SK-N-SH treated with all-trans-retinoic acid at 6 μM for 48 hours (cell line): Measurements from ENCODE around the gene CYP17A1.
"Not testable (repeated sequence)": the region's sequence is repeated elsewhere in the genome, so short reads cannot be mapped to it uniquely, and the experiment has no call there.

ENCODE experiments used
- GLIS3 ChIP-seq: fragments of 250-450 bp; sonication (Bioruptor Pico); IDR thresholded peaks from 2 replicates; pipeline ENCODE4 v1.5.0; 2020; ENCODE audit warnings: mild to moderate bottlenecking, moderate library complexity
- OSR1 ChIP-seq: fragments of 250-450 bp; sonication (Bioruptor Pico); IDR thresholded peaks from 2 replicates; pipeline ENCODE4 v1.8.0; 2022; ENCODE audit warnings: moderate library complexity, mild to moderate bottlenecking, inconsistent platforms
- PPARA ChIP-seq: fragments of 250-450 bp; sonication (Bioruptor Pico); IDR thresholded peaks from 2 replicates; pipeline ENCODE4 v1.5.0; 2020; ENCODE audit warnings: mild to moderate bottlenecking, borderline replicate concordance
- RARB ChIP-seq: fragments of 250-450 bp; sonication (Bioruptor Pico); IDR thresholded peaks from 2 replicates; pipeline ENCODE4 v1.8.0; 2021; ENCODE audit warnings: mild to moderate bottlenecking, moderate library complexity
- SNAI2 ChIP-seq: fragments of 250-450 bp; sonication (Bioruptor Pico); IDR thresholded peaks from 2 replicates; pipeline ENCODE4 v1.5.0; 2020; ENCODE audit warnings: mild to moderate bottlenecking, moderate library complexity
- ZC3H10 ChIP-seq: fragments of 250-450 bp; sonication (Bioruptor Pico); IDR thresholded peaks from 2 replicates; pipeline ENCODE4 v1.5.1; 2021; ENCODE audit warnings: mild to moderate bottlenecking, moderate library complexity
- ZFP3 ChIP-seq: fragments of 250-450 bp; sonication (Bioruptor Pico); IDR thresholded peaks from 2 replicates; pipeline ENCODE4 v1.5.0; 2020; ENCODE audit warnings: mild to moderate bottlenecking, moderate library complexity
- ZFP30 ChIP-seq: fragments of 450-650 bp; formaldehyde crosslinking; IDR thresholded peaks from 2 replicates; pipeline ENCODE4 v1.5.0; 2022; ENCODE audit warnings: mild to moderate bottlenecking, moderate library complexity
- ZNF70 ChIP-seq: fragments of 450-650 bp; formaldehyde crosslinking; IDR thresholded peaks from 2 replicates; pipeline ENCODE4 v1.5.0; 2020; ENCODE audit warnings: mild to moderate bottlenecking, moderate library complexity
- ZNF8 ChIP-seq: fragments of 450-650 bp; formaldehyde crosslinking; IDR thresholded peaks from 2 replicates; pipeline ENCODE4 v1.5.0; 2020; ENCODE audit warnings: mild to moderate bottlenecking, moderate library complexity
- TF ChIP-seq, protein P1 (sequence below): fragments of 250-450 bp; sonication (Bioruptor Pico); IDR thresholded peaks from 2 replicates; pipeline ENCODE4 v1.5.0; 2020; ENCODE audit warnings: mild to moderate bottlenecking, moderate library complexity
- TF ChIP-seq, protein P2 (sequence below): fragments of 250-450 bp; sonication (Bioruptor Pico); IDR thresholded peaks from 2 replicates; pipeline ENCODE4 v1.8.0; 2020; ENCODE audit warnings: mild to moderate bottlenecking, moderate library complexity, borderline replicate concordance
- TF ChIP-seq, protein P3 (sequence below): fragments of 250-450 bp; sonication (Bioruptor Pico); IDR thresholded peaks from 2 replicates; pipeline ENCODE4 v1.5.1; 2020; ENCODE audit warnings: low read depth, mild to moderate bottlenecking, moderate library complexity

DNA sequence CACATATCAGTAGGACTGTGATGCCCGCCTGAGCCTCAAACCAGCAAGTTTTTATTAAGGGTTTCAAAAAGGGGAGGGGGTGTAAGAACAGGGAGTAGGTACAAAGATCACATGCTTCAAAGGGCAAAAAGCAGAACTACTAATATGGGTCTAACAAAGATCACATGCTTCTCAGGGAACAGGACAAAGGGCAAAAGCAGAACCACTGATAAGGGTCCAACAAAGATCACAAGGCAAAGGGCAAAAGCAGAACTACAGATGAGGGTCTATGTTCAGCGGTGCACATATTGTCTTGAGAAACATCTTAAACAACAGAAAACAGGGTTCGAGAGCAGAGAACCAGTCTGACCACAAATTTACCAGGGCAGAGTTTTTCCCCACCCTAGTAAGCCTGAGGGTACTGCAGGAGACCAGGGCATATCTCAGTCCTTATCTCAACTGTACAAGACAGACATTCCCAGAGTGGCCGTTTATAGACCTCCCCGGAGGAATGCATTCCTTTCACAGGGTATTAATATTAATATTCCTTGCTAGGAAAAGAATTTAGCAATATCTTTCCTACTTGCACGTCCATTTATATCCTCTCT, 7.1 kb upstream of the CYP17A1 start:
- not testable (repeated sequence) for TF ChIP-seq GLIS3 (CRISPR knock-in tag); ZFP3; PPARA (CRISPR knock-in tag); ZNF70 (CRISPR knock-in tag); ZC3H10; OSR1; SNAI2 (CRISPR knock-in tag); ZFP30 (CRISPR knock-in tag); ZNF8 (CRISPR knock-in tag); RARB (CRISPR knock-in tag)
- TF ChIP-seq, protein P1, sequence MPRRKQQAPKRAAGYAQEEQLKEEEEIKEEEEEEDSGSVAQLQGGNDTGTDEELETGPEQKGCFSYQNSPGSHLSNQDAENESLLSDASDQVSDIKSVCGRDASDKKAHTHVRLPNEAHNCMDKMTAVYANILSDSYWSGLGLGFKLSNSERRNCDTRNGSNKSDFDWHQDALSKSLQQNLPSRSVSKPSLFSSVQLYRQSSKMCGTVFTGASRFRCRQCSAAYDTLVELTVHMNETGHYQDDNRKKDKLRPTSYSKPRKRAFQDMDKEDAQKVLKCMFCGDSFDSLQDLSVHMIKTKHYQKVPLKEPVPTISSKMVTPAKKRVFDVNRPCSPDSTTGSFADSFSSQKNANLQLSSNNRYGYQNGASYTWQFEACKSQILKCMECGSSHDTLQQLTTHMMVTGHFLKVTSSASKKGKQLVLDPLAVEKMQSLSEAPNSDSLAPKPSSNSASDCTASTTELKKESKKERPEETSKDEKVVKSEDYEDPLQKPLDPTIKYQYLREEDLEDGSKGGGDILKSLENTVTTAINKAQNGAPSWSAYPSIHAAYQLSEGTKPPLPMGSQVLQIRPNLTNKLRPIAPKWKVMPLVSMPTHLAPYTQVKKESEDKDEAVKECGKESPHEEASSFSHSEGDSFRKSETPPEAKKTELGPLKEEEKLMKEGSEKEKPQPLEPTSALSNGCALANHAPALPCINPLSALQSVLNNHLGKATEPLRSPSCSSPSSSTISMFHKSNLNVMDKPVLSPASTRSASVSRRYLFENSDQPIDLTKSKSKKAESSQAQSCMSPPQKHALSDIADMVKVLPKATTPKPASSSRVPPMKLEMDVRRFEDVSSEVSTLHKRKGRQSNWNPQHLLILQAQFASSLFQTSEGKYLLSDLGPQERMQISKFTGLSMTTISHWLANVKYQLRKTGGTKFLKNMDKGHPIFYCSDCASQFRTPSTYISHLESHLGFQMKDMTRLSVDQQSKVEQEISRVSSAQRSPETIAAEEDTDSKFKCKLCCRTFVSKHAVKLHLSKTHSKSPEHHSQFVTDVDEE (CRISPR knock-in tag): not testable (repeated sequence)
- TF ChIP-seq, protein P2, sequence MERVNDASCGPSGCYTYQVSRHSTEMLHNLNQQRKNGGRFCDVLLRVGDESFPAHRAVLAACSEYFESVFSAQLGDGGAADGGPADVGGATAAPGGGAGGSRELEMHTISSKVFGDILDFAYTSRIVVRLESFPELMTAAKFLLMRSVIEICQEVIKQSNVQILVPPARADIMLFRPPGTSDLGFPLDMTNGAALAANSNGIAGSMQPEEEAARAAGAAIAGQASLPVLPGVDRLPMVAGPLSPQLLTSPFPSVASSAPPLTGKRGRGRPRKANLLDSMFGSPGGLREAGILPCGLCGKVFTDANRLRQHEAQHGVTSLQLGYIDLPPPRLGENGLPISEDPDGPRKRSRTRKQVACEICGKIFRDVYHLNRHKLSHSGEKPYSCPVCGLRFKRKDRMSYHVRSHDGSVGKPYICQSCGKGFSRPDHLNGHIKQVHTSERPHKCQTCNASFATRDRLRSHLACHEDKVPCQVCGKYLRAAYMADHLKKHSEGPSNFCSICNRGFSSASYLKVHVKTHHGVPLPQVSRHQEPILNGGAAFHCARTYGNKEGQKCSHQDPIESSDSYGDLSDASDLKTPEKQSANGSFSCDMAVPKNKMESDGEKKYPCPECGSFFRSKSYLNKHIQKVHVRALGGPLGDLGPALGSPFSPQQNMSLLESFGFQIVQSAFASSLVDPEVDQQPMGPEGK (CRISPR knock-in tag): not testable (repeated sequence)
- TF ChIP-seq, protein P3, sequence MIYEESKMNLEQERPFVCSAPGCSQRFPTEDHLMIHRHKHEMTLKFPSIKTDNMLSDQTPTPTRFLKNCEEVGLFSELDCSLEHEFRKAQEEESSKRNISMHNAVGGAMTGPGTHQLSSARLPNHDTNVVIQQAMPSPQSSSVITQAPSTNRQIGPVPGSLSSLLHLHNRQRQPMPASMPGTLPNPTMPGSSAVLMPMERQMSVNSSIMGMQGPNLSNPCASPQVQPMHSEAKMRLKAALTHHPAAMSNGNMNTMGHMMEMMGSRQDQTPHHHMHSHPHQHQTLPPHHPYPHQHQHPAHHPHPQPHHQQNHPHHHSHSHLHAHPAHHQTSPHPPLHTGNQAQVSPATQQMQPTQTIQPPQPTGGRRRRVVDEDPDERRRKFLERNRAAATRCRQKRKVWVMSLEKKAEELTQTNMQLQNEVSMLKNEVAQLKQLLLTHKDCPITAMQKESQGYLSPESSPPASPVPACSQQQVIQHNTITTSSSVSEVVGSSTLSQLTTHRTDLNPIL (CRISPR knock-in tag): not testable (repeated sequence)
